Peyer's patch (tissue), 4 donors: ENCODE measurements around the gene UBD.

Experiments
- CTCF ChIP-seq, 6 experiments: fragments of 450-650 bp in 4 of 6; fragments of 200-600 bp in 2 of 6; sonication (generic) in 1 of 6; IDR thresholded peaks; one replicate each; pipeline ENCODE4 v1.5.1; 2017 to 2019; ENCODE audit warnings: antibody characterized with exemption in 6 of 6, mild to moderate bottlenecking in 3 of 6, moderate library complexity in 1 of 6
- POLR2A ChIP-seq, 2 donors: fragments of 450-650 bp; IDR thresholded peaks; one replicate each; pipeline ENCODE4 v1.5.1; 2017; ENCODE audit warnings: antibody characterized with exemption in 2 of 2, mild to moderate bottlenecking in 2 of 2, moderate library complexity in 2 of 2

- TF ChIP-seq CTCF (IDR thresholded peaks at IDR 0.05) = no peak
- TF ChIP-seq POLR2A (IDR thresholded peaks at IDR 0.05) = no peak
These were observed 38.7 kb upstream of the UBD start for GRCh38 chr6:29598172-29598747.
